ENCODE measurements around the gene DBNL.

The DBNL gene

DNA sequence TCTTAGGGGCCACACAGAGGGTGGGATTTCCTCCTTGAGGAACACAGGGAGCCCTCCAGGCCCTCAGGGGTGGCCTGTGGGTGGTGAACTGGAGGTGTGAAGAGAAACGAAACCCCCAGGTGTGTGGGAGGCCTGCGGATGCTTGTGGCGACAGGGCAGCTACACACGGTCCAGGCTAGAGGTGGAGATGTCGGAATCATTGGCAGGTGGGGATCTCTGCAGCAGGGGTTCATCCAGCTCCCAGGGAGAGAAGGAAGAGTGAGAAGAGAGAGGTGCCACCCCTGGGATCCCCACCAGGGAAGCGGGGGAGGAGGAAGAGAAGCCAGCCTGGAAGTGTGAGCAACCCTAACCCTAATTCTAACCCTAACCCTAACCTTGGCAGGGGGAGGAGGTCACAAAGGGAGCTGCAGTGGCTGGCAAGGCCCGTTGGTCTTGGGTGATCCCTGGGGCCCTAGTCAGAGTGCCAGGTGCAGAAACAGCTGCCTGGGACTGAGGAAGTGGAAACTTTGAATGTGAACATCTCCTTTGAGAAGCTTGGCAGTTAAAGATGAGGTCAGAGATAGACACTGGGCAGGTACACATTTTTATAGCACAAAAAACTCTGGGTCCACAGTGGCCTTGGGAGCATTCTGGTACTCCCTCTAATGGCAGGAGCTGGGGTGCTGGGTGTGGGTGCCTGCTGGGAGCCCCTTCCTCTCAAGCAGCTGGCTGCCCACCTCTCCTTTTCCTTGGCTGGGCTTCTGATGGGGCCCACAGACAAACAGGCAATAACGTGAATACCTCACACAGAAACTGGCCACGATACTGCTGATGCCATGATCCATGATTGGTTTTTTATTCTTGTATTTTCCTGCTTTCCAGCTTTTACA, 52.8 kb downstream of the DBNL start:
- no peak for DNase-seq (ENCODE audit: extremely low read depth in 1 of 2, low read depth in 1 of 2)

DNA sequence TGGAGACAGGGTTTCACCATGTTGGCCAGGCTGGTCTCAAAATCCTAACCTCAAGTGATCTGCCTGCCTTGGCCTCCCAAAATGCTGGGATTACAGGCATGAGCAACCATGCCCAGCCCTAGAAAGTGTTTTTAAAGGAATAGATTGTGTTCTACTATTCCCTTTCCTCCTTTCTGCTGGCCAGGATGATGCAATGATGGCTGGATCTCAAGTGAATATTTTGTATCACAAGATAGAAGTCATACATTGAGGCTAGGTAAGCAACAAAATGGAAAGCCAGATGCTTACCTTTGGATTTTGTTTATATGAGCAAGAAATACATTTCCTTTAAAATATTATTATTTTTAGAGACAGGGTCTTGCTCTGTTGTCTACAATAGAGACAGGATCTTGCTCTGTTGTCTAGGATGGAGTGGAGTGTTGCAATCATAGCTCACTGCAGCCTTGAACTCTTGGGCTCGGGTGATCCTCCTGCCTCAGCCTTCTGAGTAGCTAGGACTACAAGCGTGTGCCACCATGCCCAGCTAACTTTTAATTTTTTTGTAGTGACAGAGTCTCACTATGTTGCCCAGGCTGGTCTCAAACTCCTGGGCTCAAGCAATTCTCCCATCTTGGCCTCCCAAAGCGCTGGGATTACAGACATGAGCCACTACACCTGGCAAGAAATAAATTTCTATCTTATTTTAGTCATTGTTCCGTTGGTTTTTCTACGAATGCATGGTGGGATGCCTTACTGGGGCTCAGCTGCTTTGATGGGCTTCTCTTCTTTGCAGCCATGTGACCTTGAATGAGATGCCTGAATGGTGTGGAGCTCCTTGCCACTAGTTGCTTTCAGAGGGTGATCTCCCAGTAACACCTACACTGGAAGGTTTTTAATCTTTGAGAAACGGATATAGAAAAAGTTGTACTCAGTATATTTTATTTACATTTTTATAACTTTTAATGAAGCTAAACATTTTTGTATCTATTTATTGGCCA, 53.9 kb downstream of the DBNL start:
- DNase-seq (ENCODE audit: extremely low read depth in 1 of 2, low read depth in 1 of 2), result no peak

DNA sequence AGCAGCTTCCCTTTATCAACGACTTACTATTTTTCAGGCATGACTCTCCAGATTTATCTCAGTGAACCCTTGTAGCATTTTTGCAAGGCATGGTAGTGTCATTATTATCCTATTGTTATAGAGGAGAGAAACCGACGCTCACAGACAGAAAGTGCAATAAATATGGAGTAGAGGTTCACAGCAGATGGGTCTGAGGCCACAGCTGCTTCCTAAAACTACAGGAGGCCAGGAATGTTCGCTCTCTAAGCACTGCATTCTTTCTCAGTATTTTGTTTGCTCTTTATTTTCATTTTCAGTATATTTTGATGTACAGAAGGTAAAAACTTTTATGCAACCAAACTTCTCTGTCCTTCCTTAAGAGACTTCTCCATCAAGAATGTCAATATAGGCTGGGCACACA, 55.2 kb downstream of the DBNL start:
- no peak for DNase-seq (ENCODE audit: extremely low read depth in 1 of 2, low read depth in 1 of 2)

DNA sequence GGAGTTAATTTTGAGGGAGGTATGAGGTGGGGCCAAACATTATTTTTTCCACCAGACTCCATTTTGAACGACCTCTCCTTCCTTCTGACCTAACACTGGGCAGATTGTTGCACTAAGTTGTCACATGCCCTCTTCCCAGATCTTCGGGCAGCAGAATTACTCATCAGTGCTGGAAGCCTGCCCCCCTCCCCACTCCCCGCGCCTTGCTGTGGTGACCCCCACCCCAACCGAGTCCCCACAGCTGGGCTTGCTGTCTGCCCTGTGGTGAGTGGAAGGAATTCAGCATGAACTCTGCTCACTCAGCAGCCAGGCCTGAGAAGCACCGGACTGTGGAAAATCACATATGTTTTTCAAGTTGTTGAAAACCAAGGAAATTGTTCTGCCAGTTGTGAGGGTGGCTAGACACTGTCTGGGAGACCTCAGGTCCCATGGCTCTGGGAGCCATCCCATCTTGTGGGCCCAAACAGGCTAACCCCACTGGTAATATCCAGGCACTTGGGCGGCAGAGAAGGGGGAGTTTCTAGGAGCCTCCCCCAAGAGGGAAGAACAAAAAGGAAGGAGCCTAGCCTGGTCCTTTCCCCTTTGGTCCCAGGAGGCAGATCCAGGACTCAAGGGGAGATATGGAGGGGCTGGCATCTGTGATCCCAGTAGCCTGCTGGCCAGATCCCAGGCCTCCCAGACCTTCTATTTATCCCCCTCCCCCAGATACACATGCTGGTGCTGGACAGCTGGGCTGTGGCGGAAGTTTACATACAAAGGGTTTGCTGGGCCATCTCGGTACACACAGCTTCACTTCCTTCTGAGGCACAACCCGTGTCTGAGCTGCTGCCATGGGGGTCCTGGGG, 56.2 kb downstream of the DBNL start:
- no peak for DNase-seq (ENCODE audit: extremely low read depth in 1 of 2, low read depth in 1 of 2)

DNA sequence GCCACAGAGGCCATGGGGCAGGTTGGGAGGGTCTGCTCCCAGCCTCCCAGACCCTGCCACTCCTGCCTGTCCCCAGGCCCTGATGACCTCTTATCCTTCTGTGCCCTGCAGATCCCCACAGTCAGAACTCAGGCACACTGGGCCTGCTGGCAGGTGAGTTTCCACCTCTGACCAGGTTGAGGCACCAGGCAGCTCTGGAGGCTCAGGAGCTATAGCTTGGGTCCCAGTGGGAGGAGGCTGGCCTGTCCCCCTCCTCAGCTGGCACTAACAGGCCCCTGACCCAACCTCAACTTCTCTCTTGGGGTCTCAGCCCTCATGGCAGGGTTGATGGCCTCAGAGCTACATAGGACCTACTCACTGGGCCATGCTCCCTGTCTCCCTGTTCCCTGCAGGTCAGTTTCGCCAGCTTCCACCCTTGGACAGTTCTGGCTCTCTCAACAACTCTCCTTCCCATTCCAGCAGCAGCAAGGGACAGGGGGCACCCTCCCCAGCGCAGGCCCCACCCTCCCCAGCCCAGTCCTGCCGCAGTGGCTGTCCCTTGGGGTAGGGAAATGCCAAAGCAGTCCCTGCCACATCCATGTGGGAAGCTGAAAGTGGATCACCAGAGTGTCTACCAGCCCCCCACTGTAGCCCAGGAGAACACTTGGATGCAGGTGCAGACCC, 56.9 kb downstream of the DBNL start:
- no peak for DNase-seq (ENCODE audit: extremely low read depth in 1 of 2, low read depth in 1 of 2)

DNA sequence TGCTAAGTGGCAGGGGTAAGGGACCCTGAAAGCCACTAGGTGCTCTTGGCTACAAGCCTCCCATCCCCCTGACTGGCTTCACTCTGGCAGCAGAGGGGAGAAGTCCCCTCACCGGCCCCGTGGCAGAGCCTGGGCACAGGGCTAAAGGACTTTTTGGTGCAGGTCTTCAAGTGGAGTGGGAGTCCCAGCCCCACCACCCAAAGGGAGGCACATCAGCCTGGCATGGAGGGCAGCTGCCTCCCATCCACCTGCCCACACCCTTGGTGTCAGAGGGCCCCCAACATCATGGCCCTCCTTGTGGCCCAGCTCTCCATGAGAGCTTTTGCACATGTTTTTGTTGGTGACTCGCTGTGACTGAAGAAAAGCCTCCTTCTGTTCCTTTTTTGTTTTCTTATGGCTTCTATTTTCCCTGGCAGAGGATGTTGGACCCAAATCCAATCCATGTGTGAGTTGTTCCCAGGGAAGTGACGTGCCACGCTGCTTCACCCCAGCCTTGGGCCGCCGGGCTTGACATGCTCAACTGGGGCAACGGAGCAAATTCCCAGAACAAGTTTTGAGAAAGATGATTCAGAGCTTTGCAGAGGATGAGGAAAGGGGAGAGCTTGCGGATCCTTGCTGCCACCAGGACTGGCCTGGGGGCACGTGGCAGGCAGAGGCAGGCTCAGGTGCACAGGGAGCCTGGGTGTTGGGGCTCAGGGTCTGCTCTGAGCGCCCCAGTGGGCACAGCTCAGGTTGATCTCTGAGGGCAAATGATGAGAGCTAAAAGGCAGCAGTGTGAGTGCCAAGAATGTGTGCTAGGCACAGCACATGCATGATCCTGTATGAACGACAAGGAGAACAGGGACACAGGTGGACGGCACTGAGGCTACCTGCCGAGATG, 57.7 kb downstream of the DBNL start:
- DNase-seq (ENCODE audit: extremely low read depth in 1 of 2, low read depth in 1 of 2), result no peak

DNA sequence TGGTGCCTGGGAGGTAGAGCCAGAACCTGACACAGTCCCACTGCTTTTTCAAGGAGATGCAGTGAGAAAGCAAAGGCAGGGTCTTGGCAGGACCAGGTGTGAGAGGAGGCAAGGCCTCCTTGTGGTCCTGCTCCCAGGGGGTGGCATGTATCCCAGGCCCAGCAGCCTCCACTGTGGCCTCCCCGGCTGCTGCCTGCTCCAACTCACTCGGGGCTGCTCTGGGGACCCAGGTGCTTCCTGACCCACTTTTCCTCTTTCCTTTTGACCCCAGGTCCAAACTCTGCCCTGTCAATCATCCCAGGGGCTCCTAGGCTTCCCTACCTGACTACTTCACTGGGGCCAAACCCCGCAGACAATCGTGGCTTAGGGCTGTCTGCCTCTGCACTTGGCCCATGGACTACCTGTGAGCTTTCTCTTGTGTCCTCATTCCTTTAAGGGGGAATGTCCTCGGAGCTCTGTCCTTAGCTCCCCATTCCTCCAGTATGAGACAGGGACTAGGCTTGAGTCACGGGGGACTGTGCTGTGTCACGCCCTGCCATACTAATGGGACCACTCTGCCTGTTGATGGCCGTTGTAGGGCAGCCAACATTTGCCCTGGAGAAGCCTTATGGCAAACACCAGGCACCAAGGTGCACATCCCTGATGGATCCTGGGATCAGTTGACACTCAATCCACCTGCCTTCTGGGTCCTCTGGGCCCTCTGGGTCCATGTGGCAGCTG, 58.5 kb downstream of the DBNL start:
- DNase-seq (ENCODE audit: extremely low read depth in 1 of 2, low read depth in 1 of 2), result no peak

DNA sequence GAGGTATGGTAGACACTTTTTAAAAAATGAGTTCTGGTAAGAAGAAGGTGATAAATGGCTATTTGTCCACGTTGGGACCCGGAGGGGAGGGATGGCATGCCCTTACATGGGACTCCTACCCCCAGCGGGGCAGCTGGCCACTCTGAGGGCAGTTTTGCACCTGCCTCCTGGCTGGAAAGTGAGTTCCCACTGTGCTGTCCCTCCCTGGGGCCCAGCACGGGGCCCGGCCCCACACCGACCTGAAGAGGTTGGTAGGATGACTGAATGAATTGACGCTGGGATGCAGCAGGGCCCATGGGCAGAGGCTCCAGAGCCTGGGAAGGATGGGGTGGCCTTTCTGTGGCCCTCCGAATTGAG, 59.0 kb downstream of the DBNL start:
- no peak for DNase-seq (ENCODE audit: extremely low read depth in 1 of 2, low read depth in 1 of 2)

DNA sequence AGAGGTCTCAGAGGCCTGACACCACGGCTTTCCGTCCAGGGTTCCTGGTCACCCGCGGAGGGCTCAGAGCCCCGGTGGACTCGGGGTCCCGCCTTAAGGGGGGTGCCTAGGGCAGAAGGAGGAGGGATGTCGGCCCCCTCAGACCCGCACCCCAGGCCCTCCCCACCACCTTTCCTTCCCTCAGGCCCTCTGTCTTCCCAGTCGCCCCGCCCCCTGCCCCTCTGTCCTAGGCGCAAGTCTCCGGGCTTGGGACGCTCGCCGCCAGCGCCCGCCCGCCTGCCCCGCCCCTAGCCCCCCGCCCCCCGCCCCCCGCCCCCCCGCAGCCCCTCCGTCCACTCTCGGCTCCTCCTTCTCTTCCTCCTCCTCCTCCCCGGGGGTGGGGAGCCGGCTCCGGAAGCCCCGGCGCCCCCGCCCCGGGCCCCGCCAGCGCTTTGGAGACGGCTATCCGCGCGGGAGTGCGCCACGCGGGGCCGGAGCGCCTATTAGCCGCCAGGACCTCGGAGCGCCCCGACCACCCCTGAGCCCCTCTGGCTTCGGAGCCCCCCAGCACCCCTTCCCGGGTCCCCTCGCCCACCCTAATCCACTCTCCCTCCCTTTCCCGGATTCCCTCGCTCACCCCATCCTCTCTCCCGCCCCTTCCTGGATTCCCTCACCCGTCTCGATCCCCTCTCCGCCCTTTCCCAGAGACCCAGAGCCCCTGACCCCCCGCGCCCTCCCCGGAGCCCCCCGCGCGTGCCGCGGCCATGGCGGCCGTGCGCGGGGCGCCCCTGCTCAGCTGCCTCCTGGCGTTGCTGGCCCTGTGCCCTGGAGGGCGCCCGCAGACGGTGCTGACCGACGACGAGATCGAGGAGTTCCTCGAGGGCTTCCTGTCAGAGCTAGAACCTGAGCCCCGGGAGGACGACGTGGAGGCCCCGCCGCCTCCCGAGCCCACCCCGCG, 59.7 kb downstream of the DBNL start, which contains the start of gene AEBP1:
AEBP1 (plus strand) TSS at position 423 of the 937 bp plus-strand sequence; CDS start at position 744, 321 bp downstream.
- no peak for DNase-seq (ENCODE audit: extremely low read depth in 1 of 2, low read depth in 1 of 2)

DNA sequence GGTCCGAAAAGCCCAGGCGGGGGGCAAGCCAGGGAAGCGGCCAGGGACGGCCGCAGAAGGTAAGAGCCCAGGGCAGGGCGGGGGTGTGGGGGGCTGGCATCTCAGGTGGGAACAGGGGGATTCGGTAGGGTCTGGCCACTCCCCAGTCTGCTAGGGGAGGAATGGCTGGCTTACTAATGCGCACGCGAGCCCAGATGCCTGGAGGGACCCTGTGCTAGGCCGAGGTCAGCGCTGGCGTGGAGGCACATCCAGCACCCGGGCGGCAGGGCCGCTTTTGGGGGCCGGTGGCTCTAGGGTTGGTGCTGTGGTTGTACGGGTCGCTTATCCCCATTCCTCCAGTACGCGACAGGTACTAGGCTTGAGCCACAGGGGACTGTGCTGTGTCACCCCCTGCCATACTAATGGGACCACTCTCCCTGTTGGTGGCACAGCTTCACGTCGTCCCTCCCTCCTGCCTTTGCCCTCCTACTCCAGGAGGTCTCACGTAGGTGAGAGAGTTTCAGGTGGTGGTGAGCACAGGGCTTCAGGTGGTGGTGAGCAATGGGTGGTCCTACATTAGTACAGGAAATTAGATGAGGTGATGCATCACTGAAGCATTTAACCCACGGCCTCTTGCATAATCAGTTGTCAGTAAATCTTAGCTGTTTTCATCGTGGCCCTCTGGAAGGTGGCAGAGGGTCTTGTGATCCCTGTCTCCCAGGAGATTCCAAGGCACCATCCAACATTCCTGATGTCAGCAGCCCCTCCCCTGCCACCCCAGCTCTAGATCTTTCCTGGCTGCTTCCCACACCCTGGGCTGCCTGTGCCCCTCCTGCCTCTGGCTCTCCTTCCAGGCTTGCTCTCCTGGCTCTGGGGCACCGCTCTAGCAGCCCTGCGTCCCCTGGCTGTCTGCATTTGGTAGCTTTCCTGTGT, 60.6 kb downstream of the DBNL start:
- no peak for DNase-seq (ENCODE audit: extremely low read depth in 1 of 2, low read depth in 1 of 2)

DNA sequence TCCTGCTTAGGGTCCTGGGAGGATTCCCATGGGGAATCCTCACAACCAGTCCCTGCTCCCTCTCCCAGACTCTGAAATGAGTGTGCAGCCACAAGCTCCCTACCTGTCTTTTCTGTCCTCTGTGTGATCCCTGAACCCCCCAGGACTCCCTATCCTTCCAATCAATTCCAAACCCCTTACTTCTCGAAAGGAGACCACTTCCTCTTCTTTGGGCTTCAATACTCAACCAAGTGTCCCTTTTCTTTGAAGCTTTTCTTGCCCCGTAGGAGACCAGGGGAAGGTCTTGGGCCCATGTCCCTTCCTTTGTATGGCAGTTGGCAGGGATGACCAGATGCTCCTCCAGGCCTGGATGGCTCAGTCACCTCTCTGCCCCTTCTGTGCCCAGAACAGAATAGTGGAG, 61.3 kb downstream of the DBNL start:
- no peak for DNase-seq (ENCODE audit: extremely low read depth in 1 of 2, low read depth in 1 of 2)

DNA sequence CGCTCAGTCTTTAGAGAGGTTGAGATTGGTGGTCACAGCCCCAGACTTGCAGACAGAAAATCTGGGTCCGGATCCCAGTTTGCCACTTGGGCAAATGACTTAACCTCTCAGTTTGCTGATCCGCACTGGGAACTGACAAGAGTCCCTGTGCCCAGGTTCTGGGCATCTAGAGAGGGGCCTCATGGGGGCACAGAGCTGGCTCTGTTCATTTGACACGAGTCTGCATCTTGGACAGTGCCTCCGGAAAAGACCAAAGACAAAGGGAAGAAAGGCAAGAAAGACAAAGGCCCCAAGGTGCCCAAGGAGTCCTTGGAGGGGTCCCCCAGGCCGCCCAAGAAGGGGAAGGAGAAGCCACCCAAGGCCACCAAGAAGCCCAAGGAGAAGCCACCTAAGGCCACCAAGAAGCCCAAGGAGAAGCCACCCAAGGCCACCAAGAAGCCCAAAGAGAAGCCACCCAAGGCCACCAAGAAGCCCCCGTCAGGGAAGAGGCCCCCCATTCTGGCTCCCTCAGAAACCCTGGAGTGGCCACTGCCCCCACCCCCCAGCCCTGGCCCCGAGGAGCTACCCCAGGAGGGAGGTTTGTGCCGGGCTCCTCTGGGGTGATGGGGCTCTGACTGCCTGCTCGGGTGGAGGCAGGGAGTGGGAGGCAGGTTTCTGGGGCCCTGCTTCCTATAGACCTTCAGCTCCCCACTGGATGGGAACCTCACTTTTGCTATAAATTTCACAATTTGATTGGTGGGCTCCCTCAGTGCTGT, 62.0 kb downstream of the DBNL start:
- no peak for DNase-seq (ENCODE audit: extremely low read depth in 1 of 2, low read depth in 1 of 2)

DNA sequence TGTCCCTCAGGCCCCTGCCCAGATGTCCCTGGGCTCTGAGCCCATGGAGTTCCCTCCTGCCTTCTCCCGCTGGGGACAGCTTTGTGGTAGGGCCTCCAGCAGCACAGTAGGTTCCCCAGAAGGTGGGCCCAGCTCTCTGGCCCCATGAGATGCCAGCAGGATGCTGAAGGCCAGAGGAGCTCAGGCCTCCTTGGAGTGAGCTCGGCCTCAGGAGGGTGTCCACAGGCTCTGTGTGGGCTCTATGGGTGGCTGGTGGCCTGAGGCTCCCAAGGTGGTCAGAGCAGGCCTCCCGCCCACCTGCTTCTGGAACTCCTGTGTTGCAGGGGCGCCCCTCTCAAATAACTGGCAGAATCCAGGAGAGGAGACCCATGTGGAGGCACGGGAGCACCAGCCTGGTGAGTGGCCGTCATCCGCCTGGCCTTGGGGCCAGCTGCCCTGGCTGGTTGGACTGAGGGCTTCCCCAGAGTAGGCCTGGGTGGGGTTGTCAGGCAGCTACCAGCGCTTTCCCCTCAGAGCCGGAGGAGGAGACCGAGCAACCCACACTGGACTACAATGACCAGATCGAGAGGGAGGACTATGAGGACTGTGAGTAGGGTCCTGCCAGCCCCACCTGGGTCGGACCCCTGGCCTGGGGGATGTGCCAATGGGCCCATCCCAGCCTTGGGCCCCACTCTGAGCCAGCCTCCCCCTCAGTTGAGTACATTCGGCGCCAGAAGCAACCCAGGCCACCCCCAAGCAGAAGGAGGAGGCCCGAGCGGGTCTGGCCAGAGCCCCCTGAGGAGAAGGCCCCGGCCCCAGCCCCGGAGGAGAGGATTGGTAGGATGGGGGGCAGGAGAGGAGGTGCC, 62.8 kb downstream of the DBNL start:
- DNase-seq (ENCODE audit: extremely low read depth in 1 of 2, low read depth in 1 of 2), result no peak

DNA sequence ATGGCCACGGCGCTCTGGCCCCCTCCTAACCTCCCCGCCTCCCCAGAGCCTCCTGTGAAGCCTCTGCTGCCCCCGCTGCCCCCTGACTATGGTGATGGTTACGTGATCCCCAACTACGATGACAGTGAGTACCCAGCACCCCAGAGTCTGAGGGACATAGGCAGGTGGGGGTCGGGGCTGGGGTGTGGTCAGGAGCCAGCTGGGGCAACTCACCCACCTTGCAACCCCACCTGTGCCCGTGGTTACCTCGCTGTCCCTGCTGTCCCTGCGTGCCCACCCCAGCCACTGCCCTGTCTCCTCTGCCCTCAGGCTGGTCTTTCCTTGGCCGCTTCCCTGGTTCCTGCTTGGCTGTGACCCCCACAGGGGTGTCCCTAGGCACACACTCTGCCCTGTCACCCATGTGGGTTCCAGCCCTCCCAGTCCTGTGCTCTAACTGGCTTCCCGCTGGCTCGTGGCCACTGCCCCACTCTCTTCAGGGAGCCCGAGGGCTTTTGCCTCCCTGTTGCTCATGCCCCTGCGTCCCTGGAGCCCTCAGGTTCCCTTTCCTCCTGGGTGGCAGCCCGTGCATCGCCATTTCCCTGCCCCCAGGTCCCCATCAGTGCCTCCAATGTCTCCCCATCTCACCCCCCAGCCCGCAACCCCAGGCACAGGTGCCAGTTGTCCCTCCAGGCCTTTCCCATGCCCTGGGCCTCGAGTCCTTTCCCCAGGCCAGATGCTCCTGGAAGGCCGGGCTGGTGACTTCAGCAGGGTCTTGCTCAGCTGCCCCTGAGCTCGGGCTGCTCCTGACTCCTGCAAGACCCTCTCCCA, 63.7 kb downstream of the DBNL start:
- no peak for DNase-seq (ENCODE audit: extremely low read depth in 1 of 2, low read depth in 1 of 2)
